Esophagus muscularis mucosa (tissue), 4 donors: ENCODE measurements around the gene IQSEC3. TPM values are rescaled to one million over a fixed set of nuclear protein-coding genes. Genes with fewer than 3 reads are reported as not detected.

ENCODE experiments used
- DNase-seq: peaks from one replicate; pipeline ENCODE4 v3.0.0-alpha.2; 2017; ENCODE audit errors: extremely low spot score
- H3K27ac ChIP-seq, 4 donors: fragments of 200-600 bp; sonication (generic); replicated peaks in 1 of 4; 1 replicate in 3 of 4; 2 replicates in 1 of 4; pipeline ENCODE4 v1.5.1; 2016 to 2019; ENCODE audit warnings: mild to moderate bottlenecking in 1 of 4
- H3K27me3 ChIP-seq, 4 donors: fragments of 200-600 bp; sonication (generic); one replicate each; pipeline versions ENCODE4 v1.5.1 to v1.6.0; 2016 to 2019
- H3K36me3 ChIP-seq, 4 donors: fragments of 200-600 bp; sonication (generic); one replicate each; pipeline ENCODE4 v1.5.1; 2016 to 2019
- H3K4me1 ChIP-seq, 4 donors: fragments of 200-600 bp; sonication (generic); one replicate each; pipeline ENCODE4 v1.5.1; 2016 to 2019
- H3K4me3 ChIP-seq, 4 donors: fragments of 200-600 bp; sonication (generic); 1 replicate in 2 of 4; 2 replicates in 2 of 4; pipeline ENCODE4 v1.5.1; 2016 to 2019; ENCODE audit warnings: mild to moderate bottlenecking in 4 of 4, moderate library complexity in 1 of 4
- H3K9me3 ChIP-seq, 4 donors: fragments of 200-600 bp; sonication (generic); 1 replicate in 3 of 4; 2 replicates in 1 of 4; pipeline ENCODE4 v1.5.1; 2016 to 2019
- EP300 ChIP-seq: sonication (generic); formaldehyde crosslinking; IDR thresholded peaks from one replicate; pipeline ENCODE4 v1.6.1; 2017; ENCODE audit warnings: antibody characterized with exemption
- POLR2A ChIP-seq: fragments of 450-650 bp; IDR thresholded peaks from one replicate; pipeline ENCODE4 v1.6.1; 2017; ENCODE audit warnings: antibody characterized with exemption, moderate library complexity, mild to moderate bottlenecking, low read depth
- POLR2AphosphoS5 ChIP-seq, 2 donors: sonication (generic); formaldehyde crosslinking; IDR thresholded peaks; one replicate each; pipeline ENCODE4 v1.6.1; 2017; ENCODE audit warnings: antibody characterized with exemption in 2 of 2
- WGBS: methylation state at CpG from one replicate; pipeline ENCODE4 v1.1.5; 2018; 5-methylcytosine and 5-hydroxymethylcytosine counted together
- intact Hi-C: fragments of 100-400 bp; cut with DNase I; formaldehyde crosslinking; loops from one replicate; pipeline ENCODE4 v1.15.1; 2023
- total RNA-seq, 4 donors: library from RNA; depleted of rRNA; stranded (reverse); fragments of >200 nt; gene quantifications; one replicate each; pipeline versions ENCODE4 v1.1.0 to v1.2.1, GENCODE V29; 2016
- TF ChIP-seq, protein P1 (sequence below), 3 experiments: fragments of 200-600 bp in 2 of 3; fragments of 450-650 bp in 1 of 3; sonication (generic) in 2 of 3; IDR thresholded peaks; one replicate each; pipeline ENCODE4 v1.5.1; 2017 to 2019; ENCODE audit warnings: antibody characterized with exemption in 3 of 3, mild to moderate bottlenecking in 2 of 3, moderate library complexity in 1 of 3

IQSEC3 gene
- total RNA-seq, 4 donors from 2014 or later = 0.26 to 2.3 (median 1.4) TPM

DNA sequence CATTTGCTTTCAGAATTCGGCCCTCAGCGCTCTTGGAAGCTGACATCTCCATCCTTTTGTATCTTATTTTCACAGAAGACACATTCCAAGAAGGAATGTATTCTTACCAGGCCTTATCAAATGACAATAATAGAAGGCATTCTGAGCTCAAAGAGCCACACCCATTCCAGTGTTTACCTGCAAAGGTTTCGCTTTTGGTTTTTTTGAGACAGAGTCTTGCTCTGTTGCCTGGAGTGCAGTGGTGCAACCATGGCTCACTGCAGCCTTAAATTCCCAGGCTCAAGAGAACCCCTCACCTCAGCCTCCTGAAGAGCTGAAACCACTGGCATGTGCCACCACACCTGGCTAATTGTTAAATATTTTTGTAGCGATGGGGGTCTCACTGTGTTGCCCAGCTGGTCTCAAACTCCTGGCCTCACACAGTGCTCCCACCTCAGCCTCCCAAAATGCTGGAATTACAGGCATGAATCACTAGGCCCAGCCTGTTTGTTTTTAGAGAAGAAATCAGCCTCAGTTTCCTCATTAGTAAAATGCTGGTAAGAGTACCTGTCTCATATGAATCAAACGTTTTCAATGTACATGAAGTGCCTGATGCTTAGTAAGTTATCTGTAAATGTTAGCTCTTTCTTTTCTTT, 78.2 kb downstream of the IQSEC3 start:
- no peak for TF ChIP-seq POLR2A
- no peak for TF ChIP-seq EP300
- TF ChIP-seq, protein P1, sequence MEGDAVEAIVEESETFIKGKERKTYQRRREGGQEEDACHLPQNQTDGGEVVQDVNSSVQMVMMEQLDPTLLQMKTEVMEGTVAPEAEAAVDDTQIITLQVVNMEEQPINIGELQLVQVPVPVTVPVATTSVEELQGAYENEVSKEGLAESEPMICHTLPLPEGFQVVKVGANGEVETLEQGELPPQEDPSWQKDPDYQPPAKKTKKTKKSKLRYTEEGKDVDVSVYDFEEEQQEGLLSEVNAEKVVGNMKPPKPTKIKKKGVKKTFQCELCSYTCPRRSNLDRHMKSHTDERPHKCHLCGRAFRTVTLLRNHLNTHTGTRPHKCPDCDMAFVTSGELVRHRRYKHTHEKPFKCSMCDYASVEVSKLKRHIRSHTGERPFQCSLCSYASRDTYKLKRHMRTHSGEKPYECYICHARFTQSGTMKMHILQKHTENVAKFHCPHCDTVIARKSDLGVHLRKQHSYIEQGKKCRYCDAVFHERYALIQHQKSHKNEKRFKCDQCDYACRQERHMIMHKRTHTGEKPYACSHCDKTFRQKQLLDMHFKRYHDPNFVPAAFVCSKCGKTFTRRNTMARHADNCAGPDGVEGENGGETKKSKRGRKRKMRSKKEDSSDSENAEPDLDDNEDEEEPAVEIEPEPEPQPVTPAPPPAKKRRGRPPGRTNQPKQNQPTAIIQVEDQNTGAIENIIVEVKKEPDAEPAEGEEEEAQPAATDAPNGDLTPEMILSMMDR (IDR thresholded peaks at IDR 0.05) = no peak
- TF ChIP-seq POLR2AphosphoS5 (IDR thresholded peaks at IDR 0.05) = no peak
- Histone ChIP-seq H3K36me3 (no peaks in the 10 kb centered on the region), H3K27ac (no peak overlapping the region), H3K27me3 (peaks cover 0 to 30% (median 0%) of the 10 kb centered on the region in 4 donors), H3K4me1 (peaks cover 0 to 5% (median 2%) of the 10 kb centered on the region in 4 donors), H3K4me3 (no peak overlapping the region), H3K9me3 (no peaks in the 10 kb centered on the region)
- intact Hi-C loops = no loop called here
- 94% methylated on average over 5 of the region's 5 CpGs for WGBS
- no peak for DNase-seq

DNA sequence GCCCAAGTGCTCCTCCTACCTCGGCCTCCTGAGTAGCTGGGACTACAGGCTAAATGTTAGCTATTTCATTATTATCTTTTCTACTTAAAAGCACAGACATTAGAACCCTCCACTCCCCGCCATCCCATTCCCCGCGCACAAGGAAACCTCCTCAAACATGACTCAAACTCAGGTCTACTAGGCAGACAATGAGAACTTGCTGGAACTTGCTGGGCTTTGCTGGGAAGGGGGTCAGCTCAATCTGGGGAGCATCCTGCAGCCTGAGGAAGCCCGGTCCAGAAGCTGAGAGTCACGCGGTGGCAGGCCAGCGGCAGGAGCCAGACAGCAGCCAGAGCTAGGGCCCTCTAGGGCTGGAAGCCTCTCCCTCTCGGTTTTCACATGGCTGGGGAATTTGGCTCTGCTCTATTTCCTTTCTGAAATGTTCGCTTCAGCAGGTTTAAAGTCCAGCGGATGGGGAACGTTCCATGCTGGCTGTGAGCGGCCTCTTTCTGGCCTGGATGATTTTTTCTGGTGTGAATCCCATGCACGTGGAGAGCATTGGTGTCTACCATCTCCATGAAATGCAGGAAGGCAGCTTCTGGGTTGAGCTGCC, 78.9 kb downstream of the IQSEC3 start:
- no peaks in the 10 kb centered on the region for H3K4me1 ChIP-seq
- H3K36me3 ChIP-seq = no peaks in the 10 kb centered on the region
- no peak overlapping the region for H3K27ac ChIP-seq
- no peak overlapping the region for H3K4me3 ChIP-seq
- TF ChIP-seq POLR2AphosphoS5 (IDR thresholded peaks at IDR 0.05) (no peak), EP300 (no peak), POLR2A (no peak)
- TF ChIP-seq, protein P1 (IDR thresholded peaks at IDR 0.05) = no peak
- H3K27me3 ChIP-seq = peaks cover 0 to 30% (median 0%) of the 10 kb centered on the region in 4 donors
- no peaks in the 10 kb centered on the region for H3K9me3 ChIP-seq
- WGBS = 68% methylated on average over 10 of the region's 14 CpGs
- no peak for DNase-seq
- intact Hi-C loops = no loop called here

DNA sequence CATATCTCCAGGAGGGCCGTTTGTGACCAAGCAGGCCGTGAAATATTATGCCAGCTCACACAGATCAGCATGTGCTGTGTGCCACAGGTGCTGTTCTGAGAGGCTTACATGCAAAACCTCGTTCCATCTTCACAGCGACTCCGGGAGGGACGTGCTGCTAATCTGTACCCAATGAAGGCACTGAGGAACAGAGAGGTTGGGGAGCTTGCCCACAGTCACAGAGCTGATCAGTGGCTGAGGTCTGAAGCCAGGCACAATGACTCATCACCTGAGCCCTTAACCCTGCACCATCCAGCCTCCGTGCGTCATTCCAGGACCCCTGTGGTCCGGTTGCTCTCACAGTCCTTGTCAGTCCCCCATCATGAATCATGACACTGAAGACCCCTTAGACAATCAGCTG, 80.7 kb downstream of the IQSEC3 start:
- no peaks in the 10 kb centered on the region for H3K36me3 ChIP-seq
- no peaks in the 10 kb centered on the region for H3K9me3 ChIP-seq
- no peak overlapping the region for H3K4me3 ChIP-seq
- H3K27ac ChIP-seq = no peak overlapping the region
- no peaks in the 10 kb centered on the region for H3K4me1 ChIP-seq
- no peak for DNase-seq
- peaks cover 0 to 22% (median 0%) of the 10 kb centered on the region in 4 donors for H3K27me3 ChIP-seq
- intact Hi-C loops = no loop called here
- no peak for TF ChIP-seq POLR2A
- no peak for TF ChIP-seq POLR2AphosphoS5 (IDR thresholded peaks at IDR 0.05)
- TF ChIP-seq, protein P1 (IDR thresholded peaks at IDR 0.05) = no peak
- TF ChIP-seq EP300 = no peak
- WGBS = 86% methylated on average over 9 of the region's 9 CpGs

DNA sequence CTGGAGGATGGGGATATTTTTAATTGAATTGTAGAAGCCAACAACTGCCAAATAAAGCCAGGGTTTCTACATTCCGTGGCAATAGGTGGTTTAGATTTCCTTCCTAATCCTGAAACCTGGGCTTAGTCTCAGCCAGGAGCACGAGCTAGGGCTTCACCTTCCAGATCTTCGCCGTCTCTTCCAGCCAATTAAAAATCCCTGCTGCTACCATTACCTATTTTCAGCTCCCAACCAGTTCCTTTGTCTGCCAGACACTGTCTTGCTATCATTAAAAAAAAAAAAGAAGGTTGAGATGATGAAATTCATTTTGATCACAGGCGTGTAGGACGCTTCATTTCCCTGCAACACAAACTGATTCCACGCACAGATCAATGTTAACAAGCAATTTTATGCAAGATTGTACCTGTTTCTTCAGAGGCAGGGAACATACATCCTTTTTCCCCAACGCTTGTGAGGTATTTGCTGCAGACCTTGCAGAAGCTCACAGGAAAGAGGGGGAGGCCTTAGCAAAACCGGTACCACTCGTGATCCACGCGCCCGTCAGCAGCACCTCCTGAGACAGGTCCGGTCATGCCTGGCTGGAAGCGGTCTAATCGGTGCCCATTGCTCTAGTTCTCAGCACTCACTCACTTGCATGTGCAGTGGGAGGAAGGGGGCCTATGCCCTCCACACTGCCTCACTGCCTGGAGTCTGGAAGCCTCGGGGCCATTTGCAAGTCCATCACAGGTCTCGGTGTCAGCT, 82.3 kb downstream of the IQSEC3 start:
- no peak overlapping the region for H3K27ac ChIP-seq
- TF ChIP-seq POLR2A = no peak
- TF ChIP-seq EP300 = no peak
- TF ChIP-seq, protein P1 (IDR thresholded peaks at IDR 0.05) = no peak
- no peak for TF ChIP-seq POLR2AphosphoS5 (IDR thresholded peaks at IDR 0.05)
- intact Hi-C loops = no loop called here
- WGBS = 89% methylated on average over 10 of the region's 18 CpGs
- H3K4me3 ChIP-seq = no peak overlapping the region
- H3K27me3 ChIP-seq = peaks cover 0 to 35% (median 0%) of the 10 kb centered on the region in 4 donors
- H3K4me1 ChIP-seq = peaks cover 0 to 8% (median 0%) of the 10 kb centered on the region in 4 donors
- DNase-seq = no peak
- H3K9me3 ChIP-seq = no peaks in the 10 kb centered on the region
- H3K36me3 ChIP-seq = no peaks in the 10 kb centered on the region
